GM19193 (cell line): ENCODE data around the gene SPCS1.

Experiments
- POLR2A ChIP-seq: IDR thresholded peaks from 4 replicates; pipeline ENCODE4 v1.6.1; 2011; ENCODE audit not compliant: insufficient read depth, insufficient read length; ENCODE audit errors: extremely low read depth

The SPCS1 gene

GRCh38 chr3:52710512-52710911, 4.6 kb downstream of the SPCS1 start:
- no peak for TF ChIP-seq POLR2A

GRCh38 chr3:52712291-52713212, 6.6 kb downstream of the SPCS1 start:
- no peak for TF ChIP-seq POLR2A

- TF ChIP-seq POLR2A: no peak
These were observed 8.7 kb downstream of the SPCS1 start for GRCh38 chr3:52714335-52715302.

GRCh38 chr3:52715714-52716305, 9.9 kb downstream of the SPCS1 start:
- no peak for TF ChIP-seq POLR2A

- no peak for TF ChIP-seq POLR2A
These were observed 13.7 kb downstream of the SPCS1 start for GRCh38 chr3:52719618-52720017.

- TF ChIP-seq POLR2A: no peak
These were observed 15.3 kb downstream of the SPCS1 start for GRCh38 chr3:52721002-52721729.

- no peak for TF ChIP-seq POLR2A
These were observed 15.8 kb downstream of the SPCS1 start for GRCh38 chr3:52721730-52722008.

- no peak for TF ChIP-seq POLR2A
These were observed 16.6 kb downstream of the SPCS1 start for GRCh38 chr3:52722491-52722890.

- no peak for TF ChIP-seq POLR2A
These were observed 18.0 kb downstream of the SPCS1 start for GRCh38 chr3:52723935-52724334.

GRCh38 chr3:52724511-52724910, 18.6 kb downstream of the SPCS1 start:
- no peak for TF ChIP-seq POLR2A

- no peak for TF ChIP-seq POLR2A
These were observed 24.8 kb downstream of the SPCS1 start for GRCh38 chr3:52730681-52731080.

- TF ChIP-seq POLR2A: no peak
These were observed 25.7 kb downstream of the SPCS1 start for GRCh38 chr3:52731590-52731989.

- no peak for TF ChIP-seq POLR2A
These were observed 27.5 kb downstream of the SPCS1 start for GRCh38 chr3:52733256-52733891.

GRCh38 chr3:52739730-52740129, 33.8 kb downstream of the SPCS1 start:
- no peak for TF ChIP-seq POLR2A
